Loucy (cell line): ENCODE data around the gene GIT2.
A peak's percentile ranks its signal among the peaks of the same experiment; 100 is the strongest.

Experiments
- H2AFZ ChIP-seq: fragments of 200-600 bp; sonication (generic); 2 replicates; pipeline ENCODE4 v1.6.0; 2016; ENCODE audit warnings: antibody characterized with exemption, mild to moderate bottlenecking, low read length, moderate library complexity
- H3F3A ChIP-seq: fragments of 200-600 bp; 2 replicates; pipeline ENCODE4 v1.6.0; 2016; ENCODE audit warnings: antibody characterized with exemption, low read depth, mild to moderate bottlenecking
- H3K27me3 ChIP-seq: fragments of 200-600 bp; sonication (generic); 2 replicates; pipeline ENCODE4 v1.6.1; 2014; ENCODE audit warnings: low read length, mild to moderate bottlenecking; ENCODE audit not compliant: insufficient read depth, poor library complexity, severe bottlenecking
- H3K36me3 ChIP-seq: fragments of 200-600 bp; sonication (generic); 2 replicates; pipeline ENCODE4 v1.6.1; 2016; ENCODE audit warnings: low read length; ENCODE audit not compliant: insufficient read depth
- H3K4me1 ChIP-seq: fragments of 200-600 bp; sonication (generic); 2 replicates; pipeline ENCODE4 v1.5.1; 2014; ENCODE audit warnings: low read length, mild to moderate bottlenecking; ENCODE audit not compliant: insufficient read depth, poor library complexity, severe bottlenecking
- H3K4me2 ChIP-seq: fragments of 200-600 bp; sonication (generic); 2 replicates; pipeline ENCODE4 v1.6.0; 2014; ENCODE audit warnings: antibody characterized with exemption, low read length, low read depth, mild to moderate bottlenecking; ENCODE audit not compliant: poor library complexity, severe bottlenecking
- H3K4me3 ChIP-seq: fragments of 200-600 bp; sonication (generic); 2 replicates; pipeline ENCODE4 v1.5.1; 2014; ENCODE audit warnings: low read length, mild to moderate bottlenecking, mixed read lengths; ENCODE audit not compliant: poor library complexity, severe bottlenecking
- H3K79me2 ChIP-seq: fragments of 200-600 bp; sonication (generic); 2 replicates; pipeline ENCODE4 v1.6.1; 2014; ENCODE audit warnings: low read length; ENCODE audit not compliant: insufficient read depth
- H3K9ac ChIP-seq: fragments of 200-600 bp; sonication (generic); 2 replicates; pipeline ENCODE4 v1.6.0; 2014; ENCODE audit warnings: mild to moderate bottlenecking, low read depth, low read length, moderate library complexity; ENCODE audit not compliant: poor library complexity, severe bottlenecking
- H3K9me2 ChIP-seq: fragments of 200-600 bp; sonication (generic); replicated peaks from 2 replicates; pipeline ENCODE4 v1.6.1; 2016; ENCODE audit warnings: low read depth, low read length, mixed read lengths
- H3K9me3 ChIP-seq: fragments of 200-600 bp; sonication (generic); 2 replicates; pipeline ENCODE4 v1.6.1; 2014; ENCODE audit warnings: mild to moderate bottlenecking, antibody characterized with exemption, low read length, low read depth; ENCODE audit not compliant: insufficient read depth
- H4K20me1 ChIP-seq: fragments of 200-600 bp; sonication (generic); 2 replicates; pipeline ENCODE4 v1.6.0; 2014; ENCODE audit warnings: antibody characterized with exemption, low read length, mild to moderate bottlenecking; ENCODE audit not compliant: insufficient read depth, poor library complexity, severe bottlenecking
- CTCF ChIP-seq: fragments of 200-600 bp; sonication (generic); conservative IDR thresholded peaks from 2 replicates; pipeline ENCODE4 v1.5.1; 2014; ENCODE audit warnings: mild to moderate bottlenecking, antibody characterized with exemption, low read length
- EZH2phosphoT487 ChIP-seq: fragments of 200-600 bp; IDR thresholded peaks from 2 replicates; pipeline ENCODE4 v1.6.1; 2018; ENCODE audit warnings: antibody characterized with exemption, mild to moderate bottlenecking, moderate library complexity, borderline replicate concordance

The GIT2 gene

GRCh38 chr12:109963743-109964429 is 32.3 kb downstream of the GIT2 start:
- no peak overlapping the region for H3K4me3 ChIP-seq
- no peak overlapping the region for H3K9ac ChIP-seq
- H2AFZ ChIP-seq, result no peak overlapping the region
- H3K9me2 ChIP-seq, result no peaks in the 10 kb centered on the region
- H3K4me1 ChIP-seq, result peaks cover 25% of the 10 kb centered on the region
- H3K9me3 ChIP-seq, result no peaks in the 10 kb centered on the region
- peak overlapping the region; percentile 32 for H3K4me2 ChIP-seq
- TF ChIP-seq CTCF (no peak), EZH2phosphoT487 (no peak)
- peaks cover 79% of the 10 kb centered on the region; the same call in 1 of the 2 replicates for H3K36me3 ChIP-seq
- peaks cover 4% of the 10 kb centered on the region; the same call in 1 of the 2 replicates for H3F3A ChIP-seq
- H3K79me2 ChIP-seq, result no peaks in the 10 kb centered on the region
- H4K20me1 ChIP-seq, result no peaks in the 10 kb centered on the region
- no peaks in the 10 kb centered on the region for H3K27me3 ChIP-seq

- no peak overlapping the region for H3K9ac ChIP-seq
- H3K79me2 ChIP-seq, result no peaks in the 10 kb centered on the region
- peaks cover 25% of the 10 kb centered on the region for H3K4me1 ChIP-seq
- H3F3A ChIP-seq, result peaks cover 4% of the 10 kb centered on the region; the same call in 1 of the 2 replicates
- H3K9me2 ChIP-seq, result no peaks in the 10 kb centered on the region
- peak overlapping the region; percentile 32 for H3K4me2 ChIP-seq
- no peaks in the 10 kb centered on the region for H4K20me1 ChIP-seq
- no peak overlapping the region for H2AFZ ChIP-seq
- H3K9me3 ChIP-seq, result no peaks in the 10 kb centered on the region
- H3K36me3 ChIP-seq, result peaks cover 81% of the 10 kb centered on the region; the same call in 1 of the 2 replicates
- H3K4me3 ChIP-seq, result no peak overlapping the region
- H3K27me3 ChIP-seq, result no peaks in the 10 kb centered on the region
- TF ChIP-seq EZH2phosphoT487 (no peak), CTCF (no peak)
Measured at GRCh38 chr12:109963330-109963729, 32.8 kb downstream of the GIT2 start.

- no peaks in the 10 kb centered on the region for H3K79me2 ChIP-seq
- no peak overlapping the region for H3K4me3 ChIP-seq
- H3K27me3 ChIP-seq, result no peaks in the 10 kb centered on the region
- peaks cover 19% of the 10 kb centered on the region for H3K4me1 ChIP-seq
- peaks cover 4% of the 10 kb centered on the region; the same call in 1 of the 2 replicates for H3F3A ChIP-seq
- no peaks in the 10 kb centered on the region for H3K9me3 ChIP-seq
- H3K4me2 ChIP-seq, result no peak overlapping the region
- H3K36me3 ChIP-seq, result peaks cover 78% of the 10 kb centered on the region; the same call in 1 of the 2 replicates
- no peak overlapping the region for H3K9ac ChIP-seq
- no peak overlapping the region for H2AFZ ChIP-seq
- no peaks in the 10 kb centered on the region for H3K9me2 ChIP-seq
- H4K20me1 ChIP-seq, result no peaks in the 10 kb centered on the region
- no peak for TF ChIP-seq EZH2phosphoT487
- no peak for TF ChIP-seq CTCF
Measured at GRCh38 chr12:109962398-109962797, 33.8 kb downstream of the GIT2 start.
